Uterus (tissue), 2 donors: Measurements from ENCODE around the gene PCDHAC2.

ENCODE experiments used
- CTCF ChIP-seq, 4 experiments: fragments of 200-600 bp in 2 of 4; fragments of 450-650 bp in 2 of 4; sonication (generic) in 2 of 4; IDR thresholded peaks; one replicate each; pipeline ENCODE4 v1.5.1; 2016 to 2019; ENCODE audit warnings: antibody characterized with exemption in 4 of 4, mild to moderate bottlenecking in 2 of 4, moderate library complexity in 1 of 4
- POLR2A ChIP-seq, 2 donors: fragments of 450-650 bp; IDR thresholded peaks; one replicate each; pipeline ENCODE4 v1.6.1; 2016; ENCODE audit warnings: antibody characterized with exemption in 2 of 2, mild to moderate bottlenecking in 1 of 2, moderate library complexity in 1 of 2

DNA sequence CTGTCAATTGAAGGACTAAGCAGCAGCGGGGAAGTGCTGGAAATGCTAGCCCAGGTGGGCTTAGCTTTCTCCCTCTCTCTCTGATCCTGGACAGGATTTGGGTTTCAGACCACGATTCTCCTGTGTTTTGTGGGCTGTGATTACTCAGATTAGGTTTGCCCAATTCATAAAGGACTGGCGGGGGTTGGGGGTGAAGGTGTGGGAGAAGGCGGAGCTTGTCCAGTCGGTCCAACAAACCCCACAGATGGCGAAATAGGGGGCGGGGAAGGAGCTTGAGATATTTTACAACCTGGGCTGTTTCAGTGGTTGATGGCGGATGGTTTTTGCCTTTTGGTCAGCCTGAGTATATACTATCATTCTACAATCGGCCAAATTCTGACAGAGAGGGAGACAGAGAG, 35.2 kb downstream of the PCDHAC2 start:
- no peak for TF ChIP-seq CTCF (IDR thresholded peaks at IDR 0.05)
- no peak for TF ChIP-seq POLR2A (IDR thresholded peaks at IDR 0.05)
